ENCODE measurements around the gene HLCS. TPM values are rescaled to one million over a fixed set of nuclear protein-coding genes. Genes with fewer than 3 reads are reported as not detected.

Gene HLCS
- total and polyA plus RNA-seq, 2 of the 8 experiments (the other 6 are each of a cell fraction or from before 2014, with no cell fraction given): 4.7 to 12.2 TPM

- Histone ChIP-seq H2AFZ (ENCODE audit: low read length) (no peak overlapping the region), H3K79me2 (ENCODE audit: control insufficient read depth in 1 of 2, insufficient read depth in 2 of 2, low read length in 2 of 2) (no peaks in the 10 kb centered on the region), H3K23me2 (ENCODE audit: low read depth, low read length) (no peaks in the 10 kb centered on the region; the same call in 1 of the 2 replicates), H4K8ac (ENCODE audit: extremely low read depth, insufficient read depth, low read length) (no peak overlapping the region), H3K27ac (ENCODE audit: low read depth, low read length) (no peak overlapping the region), H3K4me2 (ENCODE audit: insufficient read depth in 1 of 2, low read depth in 2 of 2, low read length in 2 of 2) (no peak overlapping the region), H3K18ac (ENCODE audit: extremely low read depth, low read length) (no peak overlapping the region), H4K20me1 (replicated peaks in 1 of 2; ENCODE audit: control insufficient read depth in 1 of 2, insufficient read depth in 2 of 2, low read length in 2 of 2) (no peaks in the 10 kb centered on the region), H3K14ac (ENCODE audit: insufficient read length) (no peak overlapping the region), H2BK5ac (ENCODE audit: low read depth, low read length) (no peak overlapping the region), H3K4me1 (replicated peaks in 1 of 4; ENCODE audit: control insufficient read depth in 3 of 4, insufficient read depth in 4 of 4, low read length in 3 of 4) (peaks cover 7 to 18% (median 9%) of the 10 kb centered on the region in 4 experiments), H2BK20ac (ENCODE audit: low read length) (no peak overlapping the region), H2BK120ac (replicated peaks; ENCODE audit: low read depth, low read length) (no peak overlapping the region), H2BK15ac (ENCODE audit: low read length) (no peak overlapping the region), H3K9me3 (ENCODE audit: insufficient read depth in 2 of 2, low read depth in 1 of 2, low read length in 1 of 2) (no peaks in the 10 kb centered on the region), H3K79me1 (ENCODE audit: low read depth, low read length) (no peaks in the 10 kb centered on the region), H3K27me3 (replicated peaks in 1 of 4; ENCODE audit: control insufficient read depth in 3 of 4, extremely low read depth in 1 of 4, insufficient read depth in 3 of 4, low read length in 3 of 4) (no peaks in the 10 kb centered on the region), H3K23ac (ENCODE audit: insufficient read length) (no peak overlapping the region), H4K5ac (ENCODE audit: insufficient read length, low read depth, low read length) (no peak overlapping the region), H2AK5ac (ENCODE audit: low read depth, low read length) (no peak overlapping the region), H2BK12ac (ENCODE audit: low read depth, low read length) (no peak overlapping the region), H4K91ac (replicated peaks; ENCODE audit: insufficient read length, low read length) (no peak overlapping the region), H3K56ac (replicated peaks; ENCODE audit: insufficient read length, low read depth, low read length) (no peak overlapping the region), H3K9ac (replicated peaks in 1 of 4; ENCODE audit: extremely low read depth in 1 of 4, low read depth in 3 of 4, low read length in 3 of 4) (no peak overlapping the region), H3K36me3 (ENCODE audit: control insufficient read depth in 2 of 4, insufficient read depth in 4 of 4, low read length in 3 of 4) (no peaks in the 10 kb centered on the region), H3K4ac (replicated peaks; ENCODE audit: insufficient read length, low read depth, low read length) (no peak overlapping the region), H3K4me3 (ENCODE audit: extremely low read depth in 1 of 4, insufficient read depth in 2 of 4, low read depth in 3 of 4, low read length in 4 of 4) (no peak overlapping the region)
- TF ChIP-seq GABPA (IDR thresholded peaks at IDR 0.05; ENCODE audit: borderline replicate concordance, insufficient read depth, low read length) (no peak), BACH1 (IDR thresholded peaks at IDR 0.05; ENCODE audit: low read length) (no peak), TEAD4 (IDR thresholded peaks at IDR 0.05; ENCODE audit: low read depth, low read length) (no peak), USF2 (IDR thresholded peaks at IDR 0.05; ENCODE audit: low read length) (no peak), SIRT6 (IDR thresholded peaks at IDR 0.05; ENCODE audit: low read length) (no peak), MAX (IDR thresholded peaks at IDR 0.05) (no peak), CBX5 (IDR thresholded peaks at IDR 0.05; ENCODE audit: low read depth, low read length) (no peak), RNF2 (IDR thresholded peaks at IDR 0.05; ENCODE audit: borderline replicate concordance, low read depth, low read length, missing control alignments, poor library complexity, severe bottlenecking) (no peak), BCL11A (IDR thresholded peaks at IDR 0.05; ENCODE audit: low read depth in 2 of 2, low read length in 2 of 2) (no peak), ATF2 (IDR thresholded peaks at IDR 0.05; ENCODE audit: low read length) (no peak)
- ChIA-PET POLR2A (ENCODE audit: partially characterized antibody) (no interaction called here), CTCF (ENCODE audit: partially characterized antibody) (interaction anchor here (0.7 to 3.1 kb wide), 10 partner anchors 9 to 229 kb away, joined by 3 to 11 read pairs (median 4); no protein-coding TSS in a partner anchor)
- WGBS, 2 experiments (ENCODE audit: extremely low coverage in 1 of 2, insufficient coverage in 1 of 2, insufficient read length in 1 of 2, insufficient replicate concordance in 2 of 2, low coverage in 1 of 2, low lambda C conversion rate in 2 of 2, missing lambda C conversion rate in 1 of 2): 86% methylated on average over 7 of the region's 7 CpGs; no CpG with 5 or more reads in 1 of the 2 experiments
- DNase-seq (ENCODE audit: low read depth in 1 of 2, low spot score in 2 of 2): no peak
- FAIRE-seq: no peak
These were observed 209.9 kb downstream of the HLCS start for GRCh38 chr21:36756527-36756926.

Data from H1 (cell line).